HCT116 (cell line): ENCODE data around the gene PTP4A2. TPM values are rescaled to one million over a fixed set of nuclear protein-coding genes. Genes with fewer than 3 reads are reported as not detected.

ENCODE experiments used
- ATAC-seq: fragments of 200-7000 bp; cut with Tn5 transposase; 2 replicates; pipeline ENCODE4 v1.9.1; 2020; ENCODE audit warnings: mild to moderate bottlenecking, moderate library complexity
- BruUV-seq: library from RNA; stranded (reverse); fragments of 400-500 nt; replicated peaks from 2 replicates; lab custom pipeline; 2021; lab: Mats Ljungman, UMichigan
- CTCF ChIA-PET: fragments of 300-600 bp; sonication (Branson Sonifier 250); formaldehyde crosslinking; loops from one replicate; lab custom pipeline; 2021; ENCODE audit warnings: antibody characterized with exemption; lab: Charles Lee
- POLR2A ChIA-PET: fragments of 300-600, 350-600 bp; sonication (Branson Sonifier 250); formaldehyde crosslinking; loops from one replicate; lab custom pipeline; 2021; ENCODE audit warnings: antibody characterized with exemption; lab: Charles Lee
- RAD21 ChIA-PET, 2 experiments: fragments of 300-600 bp; sonication (Branson Sonifier 250); formaldehyde crosslinking; loops; one replicate each; lab custom pipeline; 2023; ENCODE audit warnings: low total read pairs in 2 of 2; ENCODE audit not compliant: uncharacterized antibody in 2 of 2, unreplicated experiment in 2 of 2, low non-redundant PET in 1 of 2; lab: Charles Lee
- DNase-seq: peaks from one replicate; pipeline ENCODE4 v3.0.0-alpha.2; 2010; ENCODE audit warnings: low read depth, low spot score
- H2AFZ ChIP-seq: fragments of 200-600 bp; shearing (Covaris generic), sonication (generic); 2 replicates; pipeline ENCODE4 v1.6.1; 2017; ENCODE audit warnings: low read depth, mixed run types, mixed read lengths, antibody characterized with exemption, low read length; ENCODE audit not compliant: poor library complexity, severe bottlenecking
- H3K27ac ChIP-seq: 2 replicates; pipeline ENCODE4 v1.5.1; 2012; ENCODE audit warnings: low read depth, low read length
- H3K27me3 ChIP-seq: fragments of 200-600 bp; sonication (generic); 2 replicates; pipeline ENCODE4 v1.6.1; 2016; ENCODE audit warnings: mixed run types, low read length, mixed read lengths; ENCODE audit not compliant: insufficient read depth
- H3K36me3 ChIP-seq, 2 experiments: fragments of 200-500 bp in 1 of 2; fragments of 200-600 bp in 1 of 2; sonication (Bioruptor generic) in 1 of 2; sonication (generic) in 1 of 2; 2 replicates each; pipeline versions ENCODE4 v1.5.1 to v1.6.1; 2014 to 2016; ENCODE audit warnings: low read length in 2 of 2, inconsistent platforms in 1 of 2, mixed read lengths in 1 of 2, mixed run types in 1 of 2; ENCODE audit not compliant: insufficient read depth in 2 of 2, control insufficient read depth in 1 of 2
- H3K4me1 ChIP-seq, 2 experiments: fragments of 200-600 bp in 1 of 2; sonication (generic) in 1 of 2; 2 replicates each; pipeline versions ENCODE4 v1.5.1 to v1.6.1; 2012 to 2017; ENCODE audit warnings: low read length in 2 of 2, inconsistent platforms in 1 of 2, mild to moderate bottlenecking in 1 of 2, mixed read lengths in 1 of 2, mixed run types in 1 of 2, moderate library complexity in 1 of 2; ENCODE audit not compliant: insufficient read depth in 2 of 2, control insufficient read depth in 1 of 2
- H3K4me2 ChIP-seq: fragments of 200-600 bp; sonication (generic); 2 replicates; pipeline ENCODE4 v1.6.1; 2017; ENCODE audit warnings: mixed run types, low read length, mixed read lengths
- H3K4me3 ChIP-seq, 2 experiments: fragments of 200-600 bp in 1 of 2; sonication (generic) in 1 of 2; replicated peaks in 1 of 2; 2 replicates each; pipeline ENCODE4 v1.5.1; 2011 to 2016; ENCODE audit warnings: low read length in 2 of 2, control low read depth in 1 of 2, low read depth in 1 of 2, mild to moderate bottlenecking in 1 of 2, mixed read lengths in 1 of 2, mixed run types in 1 of 2
- H3K79me2 ChIP-seq: fragments of 200-600 bp; sonication (generic); 2 replicates; pipeline ENCODE4 v1.6.1; 2017; ENCODE audit warnings: mild to moderate bottlenecking, mixed run types, low read length, moderate library complexity, mixed read lengths; ENCODE audit not compliant: insufficient read depth
- H3K9ac ChIP-seq: fragments of 200-600 bp; sonication (generic); 2 replicates; pipeline ENCODE4 v1.6.1; 2016; ENCODE audit warnings: low read length, mixed read lengths
- H3K9me2 ChIP-seq: fragments of 200-600 bp; sonication (generic), shearing (Covaris generic); 2 replicates; pipeline ENCODE4 v1.6.1; 2017; ENCODE audit warnings: mixed run types, mild to moderate bottlenecking, moderate library complexity; ENCODE audit not compliant: insufficient read depth
- H3K9me3 ChIP-seq, 2 experiments: fragments of 200-500 bp in 1 of 2; fragments of 200-600 bp in 1 of 2; sonication (Bioruptor generic) in 1 of 2; sonication (generic) in 1 of 2; 2 replicates each; pipeline ENCODE4 v1.6.1; 2014 to 2017; ENCODE audit warnings: low read length in 2 of 2, mixed read lengths in 2 of 2, inconsistent platforms in 1 of 2, low read depth in 1 of 2, mild to moderate bottlenecking in 1 of 2, mixed run types in 1 of 2, moderate library complexity in 1 of 2; ENCODE audit not compliant: control insufficient read depth in 1 of 2, insufficient read depth in 1 of 2
- H4K20me1 ChIP-seq: fragments of 200-600 bp; sonication (generic), shearing (Covaris generic); 2 replicates; pipeline ENCODE4 v1.6.1; 2017; ENCODE audit warnings: mixed run types, mild to moderate bottlenecking, moderate library complexity; ENCODE audit not compliant: insufficient read depth
- CBX3 ChIP-seq: IDR thresholded peaks from 2 replicates; pipeline ENCODE4 v1.6.1; 2012; ENCODE audit warnings: low read depth
- EGR1 ChIP-seq: IDR thresholded peaks from 2 replicates; pipeline ENCODE4 v1.6.1; 2012; ENCODE audit warnings: low read depth
- EZH2 ChIP-seq: fragments of 200-600 bp; sonication (generic); IDR thresholded peaks from 2 replicates; pipeline ENCODE4 v1.6.1; 2017; ENCODE audit warnings: antibody characterized with exemption, mixed run types
- FOSL1 ChIP-seq: IDR thresholded peaks from 2 replicates; pipeline ENCODE4 v1.6.1; 2012; ENCODE audit warnings: low read depth
- JUND ChIP-seq: IDR thresholded peaks from 2 replicates; pipeline ENCODE4 v1.6.1; 2012
- POLR2A ChIP-seq: IDR thresholded peaks from 2 replicates; pipeline ENCODE4 v1.7.0; 2011; ENCODE audit warnings: borderline replicate concordance; ENCODE audit not compliant: insufficient read depth, insufficient read length; ENCODE audit errors: extremely low read depth
- POLR2AphosphoS5 ChIP-seq: IDR thresholded peaks from 2 replicates; pipeline ENCODE4 v1.6.1; 2011; ENCODE audit warnings: mild to moderate bottlenecking, low read depth, low read length, moderate library complexity
- RAD21 ChIP-seq: IDR thresholded peaks from 2 replicates; pipeline ENCODE4 v1.6.1; 2012; ENCODE audit warnings: low read depth, mild to moderate bottlenecking
- SIN3A ChIP-seq: IDR thresholded peaks from 2 replicates; pipeline ENCODE4 v1.6.1; 2012; ENCODE audit warnings: low read depth
- SP1 ChIP-seq: IDR thresholded peaks from 2 replicates; pipeline ENCODE4 v1.6.1; 2012; ENCODE audit warnings: low read depth
- SRF ChIP-seq: IDR thresholded peaks from 2 replicates; pipeline ENCODE4 v1.6.1; 2012; ENCODE audit warnings: low read depth
- TCF7L2 ChIP-seq: IDR thresholded peaks from 2 replicates; pipeline ENCODE4 v1.7.0; 2011; ENCODE audit warnings: borderline replicate concordance, inconsistent platforms; ENCODE audit not compliant: insufficient read depth, insufficient read length; ENCODE audit errors: extremely low read depth
- YY1 ChIP-seq: IDR thresholded peaks from 2 replicates; pipeline ENCODE4 v1.6.1; 2011; ENCODE audit warnings: low read length, low read depth, moderate library complexity, mild to moderate bottlenecking; ENCODE audit not compliant: insufficient replicate concordance; ENCODE audit errors: extremely low read depth
- ZFX ChIP-seq: fragments of 450-650 bp; IDR thresholded peaks from 2 replicates; pipeline ENCODE4 v1.6.1; 2017
- ZNF274 ChIP-seq: fragments of 200-500 bp; sonication (Bioruptor generic); IDR thresholded peaks from 2 replicates; pipeline ENCODE4 v1.6.1; 2014; ENCODE audit warnings: mild to moderate bottlenecking, low read depth, low read length, inconsistent platforms
- intact Hi-C: fragments of 100-400 bp; cut with micrococcal nuclease; formaldehyde crosslinking; loops from 2 replicates; pipeline ENCODE4 v1.10.0; 2022
- total RNA-seq: library from RNA; stranded (reverse); gene quantifications from one replicate; pipeline ENCODE4 v1.2.1, GENCODE V29; 2021; ENCODE audit not compliant: unreplicated experiment
- TF ChIP-seq, protein P1 (sequence below): IDR thresholded peaks from 2 replicates; pipeline ENCODE4 v1.6.1; 2012; ENCODE audit warnings: low read depth
- TF ChIP-seq, protein P2 (sequence below): IDR thresholded peaks from 2 replicates; pipeline ENCODE4 v1.6.1; 2012
- TF ChIP-seq, protein P3 (sequence below): IDR thresholded peaks from 2 replicates; pipeline ENCODE4 v1.6.1; 2012
- TF ChIP-seq, protein P4 (sequence below), 3 experiments: fragments of 200-600 bp in 1 of 3; sonication (generic) in 1 of 3; IDR thresholded peaks in 2 of 3; conservative IDR thresholded peaks in 1 of 3; 2 replicates each; pipeline ENCODE4 v1.5.1; 2012 to 2017; ENCODE audit warnings: low read depth in 2 of 3, low read length in 2 of 3, antibody characterized with exemption in 1 of 3, borderline replicate concordance in 1 of 3, control low read depth in 1 of 3, mild to moderate bottlenecking in 1 of 3, mixed read lengths in 1 of 3, mixed run types in 1 of 3, moderate library complexity in 1 of 3; ENCODE audit not compliant: insufficient read depth in 1 of 3
- TF ChIP-seq, protein P5 (sequence below): IDR thresholded peaks from 2 replicates; pipeline ENCODE4 v1.6.1; 2011; ENCODE audit warnings: mild to moderate bottlenecking, low read length, moderate library complexity; ENCODE audit not compliant: insufficient replicate concordance; ENCODE audit errors: extremely low read depth

The PTP4A2 gene
- total RNA-seq, 1 experiment from 2014 or later: 267 TPM

DNA sequence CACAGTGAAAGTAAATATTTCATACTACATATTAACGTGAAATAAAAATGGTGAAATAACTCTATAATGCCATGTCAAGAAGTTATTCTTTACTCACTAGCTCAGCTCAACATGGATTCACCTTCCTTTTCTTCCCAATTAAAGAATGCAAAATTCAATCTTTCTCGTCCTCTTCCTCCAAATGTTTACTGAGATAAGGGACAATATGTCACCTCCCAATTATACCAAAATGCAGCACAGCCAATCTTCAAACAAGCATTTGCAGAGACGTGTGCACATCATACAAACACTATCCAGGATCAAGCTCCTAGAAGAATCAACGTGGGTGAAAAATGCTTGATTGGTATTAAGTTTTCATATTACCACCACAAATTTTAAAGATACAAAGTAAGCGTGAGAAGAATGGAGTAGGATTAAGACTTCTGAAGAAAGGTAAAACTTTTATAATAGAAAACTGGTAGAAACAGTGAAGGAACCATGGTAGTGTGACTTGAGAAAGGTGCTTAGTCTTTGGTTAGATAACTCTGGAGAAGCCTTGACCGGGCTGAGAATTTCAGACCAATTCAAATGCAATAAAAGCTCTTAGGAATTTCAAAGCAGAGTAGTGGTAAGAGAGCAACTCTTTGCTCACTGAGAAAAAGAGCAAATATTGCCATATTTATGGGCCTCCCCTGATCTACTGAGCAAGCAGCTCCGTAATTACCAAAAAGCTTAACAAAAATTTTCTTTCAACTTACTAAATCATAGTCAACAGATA is 7.2 kb downstream of the PTP4A2 start:
- peak overlapping the region; percentile 93 for H3K4me2 ChIP-seq
- peak overlapping the region in 1 of 2 experiments; percentile 1; a peak in 1 of 4 replicates for H3K4me3 ChIP-seq
- intact Hi-C loops: no loop called here
- H3K4me1 ChIP-seq: peaks cover 79 to 91% of the 10 kb centered on the region in 2 experiments
- H3K36me3 ChIP-seq: peaks cover 0 to 6% of the 10 kb centered on the region in 2 experiments; a peak in 1 of 4 replicates
- H3K79me2 ChIP-seq: peaks cover 100% of the 10 kb centered on the region
- no peaks in the 10 kb centered on the region for H3K9me3 ChIP-seq
- no peaks in the 10 kb centered on the region for H3K27me3 ChIP-seq
- CTCF ChIA-PET: no interaction called here
- ATAC-seq (no peak), DNase-seq (no peak)
- BruUV-seq: no TSS peak
- TF ChIP-seq SP1: no peak
- no peak for TF ChIP-seq EGR1
- TF ChIP-seq POLR2AphosphoS5: no peak
- TF ChIP-seq TCF7L2: no peak
- TF ChIP-seq, protein P1, sequence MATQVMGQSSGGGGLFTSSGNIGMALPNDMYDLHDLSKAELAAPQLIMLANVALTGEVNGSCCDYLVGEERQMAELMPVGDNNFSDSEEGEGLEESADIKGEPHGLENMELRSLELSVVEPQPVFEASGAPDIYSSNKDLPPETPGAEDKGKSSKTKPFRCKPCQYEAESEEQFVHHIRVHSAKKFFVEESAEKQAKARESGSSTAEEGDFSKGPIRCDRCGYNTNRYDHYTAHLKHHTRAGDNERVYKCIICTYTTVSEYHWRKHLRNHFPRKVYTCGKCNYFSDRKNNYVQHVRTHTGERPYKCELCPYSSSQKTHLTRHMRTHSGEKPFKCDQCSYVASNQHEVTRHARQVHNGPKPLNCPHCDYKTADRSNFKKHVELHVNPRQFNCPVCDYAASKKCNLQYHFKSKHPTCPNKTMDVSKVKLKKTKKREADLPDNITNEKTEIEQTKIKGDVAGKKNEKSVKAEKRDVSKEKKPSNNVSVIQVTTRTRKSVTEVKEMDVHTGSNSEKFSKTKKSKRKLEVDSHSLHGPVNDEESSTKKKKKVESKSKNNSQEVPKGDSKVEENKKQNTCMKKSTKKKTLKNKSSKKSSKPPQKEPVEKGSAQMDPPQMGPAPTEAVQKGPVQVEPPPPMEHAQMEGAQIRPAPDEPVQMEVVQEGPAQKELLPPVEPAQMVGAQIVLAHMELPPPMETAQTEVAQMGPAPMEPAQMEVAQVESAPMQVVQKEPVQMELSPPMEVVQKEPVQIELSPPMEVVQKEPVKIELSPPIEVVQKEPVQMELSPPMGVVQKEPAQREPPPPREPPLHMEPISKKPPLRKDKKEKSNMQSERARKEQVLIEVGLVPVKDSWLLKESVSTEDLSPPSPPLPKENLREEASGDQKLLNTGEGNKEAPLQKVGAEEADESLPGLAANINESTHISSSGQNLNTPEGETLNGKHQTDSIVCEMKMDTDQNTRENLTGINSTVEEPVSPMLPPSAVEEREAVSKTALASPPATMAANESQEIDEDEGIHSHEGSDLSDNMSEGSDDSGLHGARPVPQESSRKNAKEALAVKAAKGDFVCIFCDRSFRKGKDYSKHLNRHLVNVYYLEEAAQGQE: no peak
- no peak for TF ChIP-seq CBX3
- TF ChIP-seq SRF: no peak
- TF ChIP-seq YY1: no peak
- no peak for TF ChIP-seq JUND
- TF ChIP-seq FOSL1: no peak
- TF ChIP-seq SIN3A: no peak
- TF ChIP-seq EZH2: no peak
- TF ChIP-seq, protein P2, sequence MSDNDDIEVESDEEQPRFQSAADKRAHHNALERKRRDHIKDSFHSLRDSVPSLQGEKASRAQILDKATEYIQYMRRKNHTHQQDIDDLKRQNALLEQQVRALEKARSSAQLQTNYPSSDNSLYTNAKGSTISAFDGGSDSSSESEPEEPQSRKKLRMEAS: no peak
- TF ChIP-seq, protein P3, sequence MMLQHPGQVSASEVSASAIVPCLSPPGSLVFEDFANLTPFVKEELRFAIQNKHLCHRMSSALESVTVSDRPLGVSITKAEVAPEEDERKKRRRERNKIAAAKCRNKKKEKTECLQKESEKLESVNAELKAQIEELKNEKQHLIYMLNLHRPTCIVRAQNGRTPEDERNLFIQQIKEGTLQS: no peak
- no peak for TF ChIP-seq ZFX
- TF ChIP-seq ZNF274: no peak
- no peak for TF ChIP-seq POLR2A
- TF ChIP-seq, protein P4, sequence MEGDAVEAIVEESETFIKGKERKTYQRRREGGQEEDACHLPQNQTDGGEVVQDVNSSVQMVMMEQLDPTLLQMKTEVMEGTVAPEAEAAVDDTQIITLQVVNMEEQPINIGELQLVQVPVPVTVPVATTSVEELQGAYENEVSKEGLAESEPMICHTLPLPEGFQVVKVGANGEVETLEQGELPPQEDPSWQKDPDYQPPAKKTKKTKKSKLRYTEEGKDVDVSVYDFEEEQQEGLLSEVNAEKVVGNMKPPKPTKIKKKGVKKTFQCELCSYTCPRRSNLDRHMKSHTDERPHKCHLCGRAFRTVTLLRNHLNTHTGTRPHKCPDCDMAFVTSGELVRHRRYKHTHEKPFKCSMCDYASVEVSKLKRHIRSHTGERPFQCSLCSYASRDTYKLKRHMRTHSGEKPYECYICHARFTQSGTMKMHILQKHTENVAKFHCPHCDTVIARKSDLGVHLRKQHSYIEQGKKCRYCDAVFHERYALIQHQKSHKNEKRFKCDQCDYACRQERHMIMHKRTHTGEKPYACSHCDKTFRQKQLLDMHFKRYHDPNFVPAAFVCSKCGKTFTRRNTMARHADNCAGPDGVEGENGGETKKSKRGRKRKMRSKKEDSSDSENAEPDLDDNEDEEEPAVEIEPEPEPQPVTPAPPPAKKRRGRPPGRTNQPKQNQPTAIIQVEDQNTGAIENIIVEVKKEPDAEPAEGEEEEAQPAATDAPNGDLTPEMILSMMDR (IDR thresholded peaks at IDR 0.05 in 2 of 3, conservative IDR thresholded peaks at IDR 0.05 in 1 of 3; ENCODE audit: borderline replicate concordance in 1 of 3, insufficient read depth in 1 of 3, low read depth in 2 of 3, low read length in 2 of 3): no peak
- no peak for TF ChIP-seq RAD21
- TF ChIP-seq, protein P5, sequence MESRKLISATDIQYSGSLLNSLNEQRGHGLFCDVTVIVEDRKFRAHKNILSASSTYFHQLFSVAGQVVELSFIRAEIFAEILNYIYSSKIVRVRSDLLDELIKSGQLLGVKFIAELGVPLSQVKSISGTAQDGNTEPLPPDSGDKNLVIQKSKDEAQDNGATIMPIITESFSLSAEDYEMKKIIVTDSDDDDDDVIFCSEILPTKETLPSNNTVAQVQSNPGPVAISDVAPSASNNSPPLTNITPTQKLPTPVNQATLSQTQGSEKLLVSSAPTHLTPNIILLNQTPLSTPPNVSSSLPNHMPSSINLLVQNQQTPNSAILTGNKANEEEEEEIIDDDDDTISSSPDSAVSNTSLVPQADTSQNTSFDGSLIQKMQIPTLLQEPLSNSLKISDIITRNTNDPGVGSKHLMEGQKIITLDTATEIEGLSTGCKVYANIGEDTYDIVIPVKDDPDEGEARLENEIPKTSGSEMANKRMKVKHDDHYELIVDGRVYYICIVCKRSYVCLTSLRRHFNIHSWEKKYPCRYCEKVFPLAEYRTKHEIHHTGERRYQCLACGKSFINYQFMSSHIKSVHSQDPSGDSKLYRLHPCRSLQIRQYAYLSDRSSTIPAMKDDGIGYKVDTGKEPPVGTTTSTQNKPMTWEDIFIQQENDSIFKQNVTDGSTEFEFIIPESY: no peak
- peaks cover 61% of the 10 kb centered on the region for H4K20me1 ChIP-seq
- POLR2A ChIA-PET: no interaction called here
- RAD21 ChIA-PET: no interaction called here
- H3K27ac ChIP-seq: peak overlapping the region; percentile 42; the same call in 1 of the 2 replicates
- H2AFZ ChIP-seq: no peak overlapping the region
- H3K9ac ChIP-seq: peak overlapping the region; percentile 34; the same call in 1 of the 2 replicates
- no peaks in the 10 kb centered on the region for H3K9me2 ChIP-seq
